K562 (cell line): ENCODE measurements around the gene UBR1. TPM values are rescaled to one million over a fixed set of nuclear protein-coding genes. Genes with fewer than 3 reads are reported as not detected.

Experiments used
- ARNT ChIP-seq, 2 experiments: fragments of 450-650 bp; IDR thresholded peaks; 2 replicates each; pipeline ENCODE4 v1.6.1; 2016; ENCODE audit warnings: mild to moderate bottlenecking in 1 of 2
- CCNT2 ChIP-seq: IDR thresholded peaks from 2 replicates; pipeline ENCODE4 v1.6.1; 2011; ENCODE audit warnings: borderline replicate concordance, low read depth, mild to moderate bottlenecking, moderate library complexity, mixed read lengths, low read length; ENCODE audit not compliant: insufficient read length; ENCODE audit errors: extremely low read depth
- CTBP1 ChIP-seq: fragments of 450-650 bp; IDR thresholded peaks from 2 replicates; pipeline ENCODE4 v1.6.1; 2016; ENCODE audit warnings: borderline replicate concordance
- ETV5 ChIP-seq: sonication (generic); formaldehyde crosslinking; IDR thresholded peaks from 2 replicates; pipeline ENCODE4 v1.4.0; 2020; ENCODE audit warnings: low read depth, mild to moderate bottlenecking, missing genetic modification reagents
- FOXK1 ChIP-seq: sonication (generic); formaldehyde crosslinking; IDR thresholded peaks from 2 replicates; pipeline ENCODE4 v1.8.0; 2022; ENCODE audit warnings: missing genetic modification reagents, mild to moderate bottlenecking, borderline replicate concordance
- HINFP ChIP-seq: fragments of 450-650 bp; conservative IDR thresholded peaks from 2 replicates; pipeline ENCODE4 v1.6.1; 2016; ENCODE audit warnings: missing genetic modification characterization, low read depth, mild to moderate bottlenecking, control low read depth, missing compliant biosample characterization
- HMG20A ChIP-seq: fragments of 450-650 bp; formaldehyde crosslinking; conservative IDR thresholded peaks from 2 replicates; pipeline ENCODE4 v1.4.0; 2020; ENCODE audit warnings: mild to moderate bottlenecking, mixed read lengths
- HMG20B ChIP-seq: fragments of 250-450 bp; sonication (Bioruptor Pico); IDR thresholded peaks from 2 replicates; pipeline ENCODE4 v1.5.0; 2021; ENCODE audit warnings: mild to moderate bottlenecking
- NFRKB ChIP-seq: fragments of 450-650 bp; IDR thresholded peaks from 2 replicates; pipeline ENCODE4 v1.6.1; 2016; ENCODE audit warnings: low read depth
- PHF21A ChIP-seq: fragments of 450-650 bp; IDR thresholded peaks from 2 replicates; pipeline ENCODE4 v1.6.1; 2017; ENCODE audit warnings: low read depth, borderline replicate concordance
- POLR2B ChIP-seq: fragments of 450-650 bp; IDR thresholded peaks from 2 replicates; pipeline ENCODE4 v1.6.1; 2018; ENCODE audit warnings: low read depth; ENCODE audit not compliant: partially characterized antibody
- RBM25 ChIP-seq: fragments of 200-400 bp; formaldehyde crosslinking; IDR thresholded peaks from 2 replicates; pipeline ENCODE4 v1.6.1; 2018; ENCODE audit warnings: low read length, low read depth, moderate library complexity; ENCODE audit not compliant: severe bottlenecking
- RFX1 ChIP-seq: fragments of 450-650 bp; IDR thresholded peaks from 2 replicates; pipeline ENCODE4 v1.6.1; 2016; ENCODE audit warnings: mild to moderate bottlenecking, moderate library complexity
- SLC30A9 ChIP-seq: fragments of 250-450 bp; sonication (Bioruptor Pico); IDR thresholded peaks from 2 replicates; pipeline ENCODE4 v1.8.0; 2022; ENCODE audit warnings: mild to moderate bottlenecking, moderate library complexity
- STAT5B ChIP-seq: fragments of 250-450 bp; sonication (Bioruptor Pico); IDR thresholded peaks from 2 replicates; pipeline ENCODE4 v1.8.0; 2021; ENCODE audit warnings: mild to moderate bottlenecking, inconsistent platforms
- ZBTB11 ChIP-seq, 3 experiments: fragments of 200-800 bp in 1 of 3; fragments of 250-450 bp in 1 of 3; fragments of 450-650 bp in 1 of 3; sonication (Bioruptor Pico) in 1 of 3; sonication (Bioruptor generic) in 1 of 3; formaldehyde crosslinking in 1 of 3; IDR thresholded peaks; 2 replicates each; pipeline versions ENCODE4 v1.6.1 to v1.8.0; 2016 to 2022; ENCODE audit warnings: mild to moderate bottlenecking in 2 of 3, missing genetic modification characterization in 2 of 3, missing compliant biosample characterization in 1 of 3, moderate library complexity in 1 of 3
- ZNF253 ChIP-seq: fragments of 250-450 bp; sonication (Bioruptor Pico); conservative IDR thresholded peaks from 2 replicates; pipeline ENCODE4 v1.6.1; 2021; ENCODE audit warnings: mild to moderate bottlenecking
- ZNF57 ChIP-seq: fragments of 450-650 bp; formaldehyde crosslinking; IDR thresholded peaks from 2 replicates; pipeline ENCODE4 v1.4.0; 2020; ENCODE audit warnings: mild to moderate bottlenecking, moderate library complexity
- ZNF717 ChIP-seq: fragments of 250-450 bp; sonication (Bioruptor Pico); IDR thresholded peaks from 2 replicates; pipeline ENCODE4 v1.5.0; 2021
- polyA plus RNA-seq, 8 experiments: library from polyadenylated mRNA; depleted of rRNA in 4 of 8; stranded (reverse) in 5 of 8; unstranded in 3 of 8; fragments of >200 nt; fragmentation: Nextera tagmentation in 2 of 8; fragmentation: Illumina TruSeq in 1 of 8; extraction: Ambion mirVana in 2 of 8; extraction: Trizol in 1 of 8; gene quantifications; 2 replicates each; pipeline versions ENCODE4 v1.2.1 to v1.2.3, GENCODE V29; 2011 to 2014; ENCODE audit warnings: inconsistent platforms in 1 of 8, missing spikeins in 1 of 8
- total RNA-seq, 7 experiments: library from RNA; depleted of rRNA in 6 of 7; stranded (reverse); fragments of >200 nt in 6 of 7; fragmentation: Illumina TruSeq in 2 of 7; extraction: Trizol in 2 of 7; gene quantifications; 2 replicates each; pipeline versions ENCODE4 v1.2.1 to v1.2.3, GENCODE V29; 2011 to 2021; ENCODE audit warnings: low replicate concordance in 1 of 7

UBR1 gene
- total and polyA plus RNA-seq, 9 of the 15 experiments (the other 6 are each of a cell fraction or from before 2014, with no cell fraction given) = 5.8 to 30.7 (median 15.3) TPM

GRCh38 chr15:43132830-43133429, 27.1 kb upstream of the UBR1 start (continued):
- no peak for TF ChIP-seq HMG20A (CRISPR knock-in tag)
- TF ChIP-seq CCNT2 = no peak
- no peak for TF ChIP-seq ZNF717 (CRISPR knock-in tag)
- no peak for TF ChIP-seq RFX1
- no peak for TF ChIP-seq HINFP (tag)
- no peak for TF ChIP-seq POLR2B
- no peak for TF ChIP-seq SLC30A9 (CRISPR knock-in tag)
- no peak for TF ChIP-seq CTBP1
- TF ChIP-seq STAT5B (CRISPR knock-in tag) = no peak
- no peak for TF ChIP-seq HMG20B (CRISPR knock-in tag)
- 0 out of 2 replicates have a peak, but pooled peaks have one; percentile 48 for TF ChIP-seq NFRKB
- no peak for TF ChIP-seq ETV5 (CRISPR knock-in tag)
- peak; percentile 43 for TF ChIP-seq RBM25
- no peak for TF ChIP-seq PHF21A
- TF ChIP-seq ZBTB11 (CRISPR knock-in tag; IDR thresholded peaks at IDR 0.05) = 0 out of 6 replicates have a peak, but pooled peaks of 1 of the 3 experiments have one; percentile 31
- peak in 1 of 2 experiments; percentile 59; a peak in 1 of 4 replicates for TF ChIP-seq ARNT (IDR thresholded peaks at IDR 0.05)
- TF ChIP-seq ZNF57 (CRISPR knock-in tag) = no peak
- no peak for TF ChIP-seq FOXK1 (CRISPR knock-in tag)
- TF ChIP-seq ZNF253 (CRISPR knock-in tag) = no peak
